NCI-H2171 treated with DMSO at 0.1 percent for 48 hours (cell line): ENCODE data around the gene ZFC3H1.
A peak's percentile ranks its signal among the peaks of the same experiment; 100 is the strongest.
"Not testable (repeated sequence)": the region's sequence is repeated elsewhere in the genome, so short reads cannot be mapped to it uniquely, and the experiment has no call there.

ENCODE experiments used
- DNase-seq: peaks from one replicate; lab custom pipeline; 2025; lab: John Stamatoyannopoulos, UW

Gene ZFC3H1

DNA sequence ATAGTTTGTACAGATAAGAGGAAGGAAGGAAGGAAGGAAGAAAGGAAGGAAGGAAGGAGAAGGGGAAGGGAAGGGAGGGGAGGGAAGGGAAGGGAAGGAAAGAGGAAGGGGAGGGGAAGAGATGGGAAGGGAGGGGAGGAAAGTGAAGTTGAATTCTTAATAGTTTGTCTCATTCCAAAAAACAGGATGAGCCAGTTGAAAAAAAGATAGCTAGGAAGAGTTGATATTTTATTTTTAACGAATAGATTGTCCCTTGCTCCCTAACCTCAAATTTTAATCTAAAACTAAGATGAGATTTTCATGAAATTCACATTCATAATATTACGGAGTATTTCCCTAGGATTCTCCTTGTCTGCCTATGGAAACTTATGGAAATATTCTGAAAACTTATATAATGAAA, 80.7 kb downstream of the ZFC3H1 start:
- no peak for DNase-seq

- no peak for DNase-seq
Observed at GRCh38 chr12:71581206-71581605, 82.4 kb downstream of the ZFC3H1 start.

- no peak for DNase-seq
Observed at GRCh38 chr12:71578694-71579258, 84.9 kb downstream of the ZFC3H1 start.

DNA sequence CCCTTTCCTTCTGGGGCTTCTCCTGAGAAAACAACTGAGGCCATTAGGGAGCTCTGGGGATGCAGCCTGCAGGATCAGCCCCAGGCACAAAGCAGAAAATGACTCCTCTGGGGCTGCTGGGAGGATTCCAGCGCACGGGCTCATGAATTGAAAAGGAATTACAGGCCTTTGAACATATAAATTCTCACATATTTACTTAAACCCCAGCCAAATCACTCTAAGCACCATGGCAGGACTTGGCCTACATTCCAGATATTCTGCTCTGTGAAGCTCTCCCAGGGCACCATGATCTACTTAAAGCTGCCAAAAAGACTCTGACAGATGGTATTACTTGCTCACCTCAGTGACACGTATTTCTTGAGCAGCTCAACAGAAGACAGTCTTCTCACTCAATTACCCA, 87.2 kb downstream of the ZFC3H1 start:
- DNase-seq = peak; percentile 38

- DNase-seq = not testable (repeated sequence)
Observed at GRCh38 chr12:71569885-71570284, 93.8 kb downstream of the ZFC3H1 start.

GRCh38 chr12:71567537-71567936, 96.1 kb downstream of the ZFC3H1 start:
- DNase-seq = no peak

DNA sequence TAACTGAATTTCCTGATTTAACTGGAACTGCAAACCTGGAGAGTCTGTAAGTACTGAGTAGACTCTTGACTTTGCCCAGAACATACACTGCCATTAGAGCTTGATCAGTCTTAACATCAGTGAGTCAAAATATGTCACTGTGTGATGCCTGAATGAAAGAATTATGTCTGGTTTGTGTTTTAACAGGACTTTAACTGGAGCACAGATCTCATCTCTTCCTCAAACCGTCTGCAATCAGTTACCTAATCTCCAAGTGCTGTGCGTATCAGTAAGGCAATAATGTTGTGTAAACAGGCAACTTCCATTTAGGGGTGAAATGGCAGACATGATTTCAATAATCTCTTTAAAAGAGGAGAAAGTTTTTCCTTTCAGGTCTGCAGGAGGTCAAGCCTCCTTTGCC, 97.0 kb downstream of the ZFC3H1 start:
- no peak for DNase-seq

GRCh38 chr12:71565535-71565934, 98.1 kb downstream of the ZFC3H1 start:
- no peak for DNase-seq

DNA sequence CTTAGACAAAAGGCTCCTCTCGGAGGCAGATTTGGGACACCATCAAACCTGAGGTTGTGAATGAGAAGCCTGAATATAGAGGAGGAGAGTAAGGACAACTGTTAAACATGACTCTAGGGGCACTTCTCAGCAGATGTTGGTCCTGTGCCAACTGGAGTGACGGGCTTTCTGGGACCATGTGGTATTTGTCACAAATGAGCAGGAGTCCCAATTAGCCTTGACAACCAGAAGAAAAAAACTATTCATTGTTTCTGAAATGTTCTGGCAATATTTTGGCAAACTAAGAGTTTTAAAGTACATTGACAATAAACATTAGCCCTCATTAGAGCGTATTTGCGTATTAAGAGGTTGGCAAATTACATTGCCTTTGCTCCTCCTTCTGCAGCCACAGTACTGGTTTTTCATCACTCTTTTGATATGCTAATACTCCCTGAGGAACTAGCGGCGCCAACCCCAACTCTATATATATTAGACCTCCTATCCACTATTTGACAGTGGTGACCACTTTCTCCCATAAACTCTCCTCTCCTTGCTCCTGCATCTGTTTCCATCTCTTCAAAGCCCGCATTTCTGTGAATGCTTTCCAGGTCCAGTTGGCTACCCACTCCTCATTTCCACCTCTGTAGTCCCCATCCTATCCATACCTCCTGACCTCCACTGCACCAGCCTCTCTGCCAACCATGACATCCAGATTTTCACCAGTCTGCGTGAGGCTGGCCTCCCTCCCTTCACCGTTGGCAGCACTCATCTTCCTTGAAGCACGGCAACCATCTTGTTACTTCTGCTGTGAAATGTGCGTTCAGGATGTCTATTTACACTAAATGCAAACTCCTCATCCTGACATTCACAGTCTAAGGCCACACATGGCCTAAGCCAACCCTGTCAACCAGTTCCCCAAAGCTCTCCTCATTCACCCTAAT, 100.7 kb downstream of the ZFC3H1 start:
- DNase-seq = peak; percentile 62
